Testis (tissue), 2 donors: ENCODE measurements around the gene VWA3A.

Source experiments
- CTCF ChIP-seq, 3 experiments: fragments of 450-650 bp in 2 of 3; fragments of 200-600 bp in 1 of 3; sonication (generic) in 1 of 3; IDR thresholded peaks; one replicate each; pipeline ENCODE4 v1.5.1; 2016 to 2019; ENCODE audit warnings: antibody characterized with exemption in 3 of 3, mild to moderate bottlenecking in 2 of 3, moderate library complexity in 1 of 3
- POLR2A ChIP-seq: fragments of 450-650 bp; IDR thresholded peaks from one replicate; pipeline ENCODE4 v1.6.1; 2017; ENCODE audit warnings: antibody characterized with exemption, mild to moderate bottlenecking, moderate library complexity

GRCh38 chr16:22162656-22163009, 70.3 kb downstream of the VWA3A start:
- TF ChIP-seq CTCF (IDR thresholded peaks at IDR 0.05): no peak
- TF ChIP-seq POLR2A: no peak
